Ishikawa (cell line): ENCODE results near the gene AGTRAP.

ENCODE experiments used
- CEBPB ChIP-seq: IDR thresholded peaks from 2 replicates; pipeline ENCODE4 v1.6.1; 2012
- CREB1 ChIP-seq: IDR thresholded peaks from 2 replicates; pipeline ENCODE4 v1.6.1; 2012; ENCODE audit warnings: low read depth
- EGR1 ChIP-seq: IDR thresholded peaks from 2 replicates; pipeline ENCODE4 v1.6.1; 2012
- EP300 ChIP-seq: IDR thresholded peaks from 2 replicates; pipeline ENCODE4 v1.6.1; 2012; ENCODE audit warnings: borderline replicate concordance
- FOXM1 ChIP-seq: IDR thresholded peaks from 2 replicates; pipeline ENCODE4 v1.6.1; 2012; ENCODE audit warnings: low read depth, borderline replicate concordance
- MAX ChIP-seq: IDR thresholded peaks from 2 replicates; pipeline ENCODE4 v1.6.1; 2012
- NFIC ChIP-seq: IDR thresholded peaks from 2 replicates; pipeline ENCODE4 v1.6.1; 2012
- RAD21 ChIP-seq: IDR thresholded peaks from 2 replicates; pipeline ENCODE4 v1.6.1; 2012; ENCODE audit warnings: low read depth
- REST ChIP-seq: IDR thresholded peaks from 2 replicates; pipeline ENCODE4 v1.6.1; 2012; ENCODE audit warnings: low read depth, mild to moderate bottlenecking
- TAF1 ChIP-seq: IDR thresholded peaks from 2 replicates; pipeline ENCODE4 v1.6.1; 2012; ENCODE audit warnings: low read depth, mild to moderate bottlenecking
- TCF12 ChIP-seq: IDR thresholded peaks from 2 replicates; pipeline ENCODE4 v1.6.1; 2012; ENCODE audit warnings: low read depth
- TEAD4 ChIP-seq: IDR thresholded peaks from 2 replicates; pipeline ENCODE4 v1.6.1; 2012
- USF1 ChIP-seq: IDR thresholded peaks from 2 replicates; pipeline ENCODE4 v1.6.1; 2012
- YY1 ChIP-seq: IDR thresholded peaks from 2 replicates; pipeline ENCODE4 v1.6.1; 2012; ENCODE audit warnings: low read depth
- ZBTB7A ChIP-seq: IDR thresholded peaks from 2 replicates; pipeline ENCODE4 v1.6.1; 2012; ENCODE audit warnings: low read depth

The AGTRAP gene

GRCh38 chr1:11728126-11728806 lies 7.7 kb upstream of the AGTRAP start:
- TF ChIP-seq EP300 (no peak), TEAD4 (no peak), FOXM1 (no peak), RAD21 (no peak), REST (no peak), TAF1 (no peak), TCF12 (no peak), CEBPB (no peak), YY1 (no peak), MAX (no peak)

- TF ChIP-seq CEBPB (0 out of 2 replicates have a peak, but pooled peaks have one; percentile 24), ZBTB7A (no peak)
Measured at GRCh38 chr1:11729155-11729497, 6.8 kb upstream of the AGTRAP start.

- TF ChIP-seq RAD21 (no peak), FOXM1 (no peak), TEAD4 (no peak), YY1 (no peak), MAX (no peak), EP300 (no peak), NFIC (no peak), USF1 (no peak), TAF1 (no peak), REST (no peak), CEBPB (no peak), TCF12 (no peak), CREB1 (no peak), EGR1 (no peak), ZBTB7A (no peak)
Measured at GRCh38 chr1:11729498-11730428, 6.2 kb upstream of the AGTRAP start.

- no peak for TF ChIP-seq TAF1
- no peak for TF ChIP-seq EGR1
- TF ChIP-seq CEBPB = 0 out of 2 replicates have a peak, but pooled peaks have one; percentile 37
Measured at GRCh38 chr1:11730429-11730891, 5.5 kb upstream of the AGTRAP start.

- TF ChIP-seq FOXM1 (no peak), REST (no peak), YY1 (no peak), CREB1 (no peak), EGR1 (no peak), RAD21 (no peak), TEAD4 (no peak), TAF1 (no peak), TCF12 (no peak), MAX (no peak), EP300 (no peak), NFIC (no peak), USF1 (no peak), ZBTB7A (no peak), CEBPB (no peak)
Measured at GRCh38 chr1:11731691-11732283, 4.1 kb upstream of the AGTRAP start.
